Hepatocyte (in vitro differentiated cells): ENCODE results near the gene ARID3A. TPM values are rescaled to one million over a fixed set of nuclear protein-coding genes. Genes with fewer than 3 reads are reported as not detected.

Source experiments
- DNase-seq: peaks from one replicate; pipeline ENCODE4 v3.0.0-alpha.2; 2016; ENCODE audit warnings: low spot score
- H2AFZ ChIP-seq: fragments of 200-600 bp; sonication (generic); 2 replicates; pipeline ENCODE4 v1.6.0; 2016; ENCODE audit warnings: antibody characterized with exemption, mild to moderate bottlenecking
- H3K27ac ChIP-seq: fragments of 200-600 bp; sonication (generic); 2 replicates; pipeline ENCODE4 v1.5.1; 2016; ENCODE audit warnings: mild to moderate bottlenecking
- H3K27me3 ChIP-seq: fragments of 200-600 bp; sonication (generic); 2 replicates; pipeline ENCODE4 v1.6.1; 2016
- H3K36me3 ChIP-seq: fragments of 200-600 bp; sonication (generic); replicated peaks from 2 replicates; pipeline ENCODE4 v1.5.1; 2016; ENCODE audit warnings: low read depth; ENCODE audit not compliant: insufficient read depth
- H3K4me1 ChIP-seq: fragments of 200-600 bp; sonication (generic); 2 replicates; pipeline ENCODE4 v1.5.1; 2016; ENCODE audit warnings: mild to moderate bottlenecking, moderate library complexity; ENCODE audit not compliant: insufficient read depth
- H3K4me2 ChIP-seq: fragments of 200-600 bp; sonication (generic); 2 replicates; pipeline ENCODE4 v1.6.0; 2016
- H3K4me3 ChIP-seq: fragments of 200-600 bp; sonication (generic); 2 replicates; pipeline ENCODE4 v1.5.1; 2016; ENCODE audit warnings: mild to moderate bottlenecking
- H3K79me2 ChIP-seq: fragments of 200-600 bp; sonication (generic); 2 replicates; pipeline ENCODE4 v1.6.0; 2017; ENCODE audit warnings: mild to moderate bottlenecking
- H3K9me2 ChIP-seq: fragments of 200-600 bp; sonication (generic); replicated peaks from 2 replicates; pipeline ENCODE4 v1.6.0; 2017; ENCODE audit warnings: mild to moderate bottlenecking; ENCODE audit not compliant: insufficient read depth
- H3K9me3 ChIP-seq: fragments of 200-600 bp; sonication (generic); 2 replicates; pipeline ENCODE4 v1.5.1; 2016; ENCODE audit warnings: low read depth, mild to moderate bottlenecking
- H4K20me1 ChIP-seq: fragments of 200-600 bp; sonication (generic); 2 replicates; pipeline ENCODE4 v1.6.0; 2016; ENCODE audit warnings: mild to moderate bottlenecking; ENCODE audit not compliant: insufficient read depth, poor library complexity, severe bottlenecking
- EZH2 ChIP-seq: fragments of 200-600 bp; sonication (generic); IDR thresholded peaks from 2 replicates; pipeline ENCODE4 v1.6.1; 2016; ENCODE audit warnings: antibody characterized with exemption, mild to moderate bottlenecking, borderline replicate concordance
- EZH2phosphoT487 ChIP-seq: fragments of 200-600 bp; sonication (generic); IDR thresholded peaks from one replicate; pipeline ENCODE4 v1.6.1; 2018; ENCODE audit warnings: antibody characterized with exemption, mild to moderate bottlenecking, low read depth, moderate library complexity; ENCODE audit not compliant: unreplicated experiment, severe bottlenecking
- WGBS: methylation state at CpG from one replicate; pipeline ENCODE4 v1.1.6; 2016; ENCODE audit warnings: low lambda C conversion rate; ENCODE audit errors: missing lambda C conversion rate; 5-methylcytosine and 5-hydroxymethylcytosine counted together
- polyA plus RNA-seq: library from polyadenylated mRNA; unstranded; fragments of >200 nt; fragmentation: Nextera tagmentation; extraction: Ambion mirVana; gene quantifications from 2 replicates; pipeline ENCODE4 v1.2.1, GENCODE V29; 2016
- total RNA-seq: library from RNA; depleted of rRNA; stranded (reverse); fragments of >200 nt; gene quantifications from 2 replicates; pipeline ENCODE4 v1.2.3, GENCODE V29; 2014
- TF ChIP-seq, protein P1 (sequence below): fragments of 200-600 bp; sonication (generic); IDR thresholded peaks from 2 replicates; pipeline ENCODE4 v1.5.1; 2016; ENCODE audit warnings: antibody characterized with exemption, mild to moderate bottlenecking; ENCODE audit not compliant: poor library complexity

The ARID3A gene
- total and polyA plus RNA-seq, 2 experiments from 2014 or later, result 122 to 180 TPM

- no peak overlapping the region for H3K4me2 ChIP-seq
- H2AFZ ChIP-seq, result no peak overlapping the region
- H3K27ac ChIP-seq, result no peak overlapping the region
- no peaks in the 10 kb centered on the region for H3K9me3 ChIP-seq
- peaks cover 4% of the 10 kb centered on the region for H3K27me3 ChIP-seq
- H3K9me2 ChIP-seq, result no peaks in the 10 kb centered on the region
- H3K4me3 ChIP-seq, result no peak overlapping the region
- WGBS, result 95% methylated on average over 23 of the region's 23 CpGs
- no peak for DNase-seq
- TF ChIP-seq EZH2 (no peak), EZH2phosphoT487 (no peak)
- TF ChIP-seq, protein P1, sequence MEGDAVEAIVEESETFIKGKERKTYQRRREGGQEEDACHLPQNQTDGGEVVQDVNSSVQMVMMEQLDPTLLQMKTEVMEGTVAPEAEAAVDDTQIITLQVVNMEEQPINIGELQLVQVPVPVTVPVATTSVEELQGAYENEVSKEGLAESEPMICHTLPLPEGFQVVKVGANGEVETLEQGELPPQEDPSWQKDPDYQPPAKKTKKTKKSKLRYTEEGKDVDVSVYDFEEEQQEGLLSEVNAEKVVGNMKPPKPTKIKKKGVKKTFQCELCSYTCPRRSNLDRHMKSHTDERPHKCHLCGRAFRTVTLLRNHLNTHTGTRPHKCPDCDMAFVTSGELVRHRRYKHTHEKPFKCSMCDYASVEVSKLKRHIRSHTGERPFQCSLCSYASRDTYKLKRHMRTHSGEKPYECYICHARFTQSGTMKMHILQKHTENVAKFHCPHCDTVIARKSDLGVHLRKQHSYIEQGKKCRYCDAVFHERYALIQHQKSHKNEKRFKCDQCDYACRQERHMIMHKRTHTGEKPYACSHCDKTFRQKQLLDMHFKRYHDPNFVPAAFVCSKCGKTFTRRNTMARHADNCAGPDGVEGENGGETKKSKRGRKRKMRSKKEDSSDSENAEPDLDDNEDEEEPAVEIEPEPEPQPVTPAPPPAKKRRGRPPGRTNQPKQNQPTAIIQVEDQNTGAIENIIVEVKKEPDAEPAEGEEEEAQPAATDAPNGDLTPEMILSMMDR, result no peak
- H4K20me1 ChIP-seq, result no peaks in the 10 kb centered on the region
- H3K79me2 ChIP-seq, result no peaks in the 10 kb centered on the region
- no peaks in the 10 kb centered on the region for H3K4me1 ChIP-seq
- H3K36me3 ChIP-seq, result no peaks in the 10 kb centered on the region
These were observed 64.9 kb downstream of the ARID3A start for GRCh38 chr19:990746-991145.

- no peaks in the 10 kb centered on the region for H4K20me1 ChIP-seq
- peaks cover 8% of the 10 kb centered on the region for H3K27me3 ChIP-seq
- no peaks in the 10 kb centered on the region for H3K9me2 ChIP-seq
- H3K4me3 ChIP-seq, result no peak overlapping the region
- H3K36me3 ChIP-seq, result no peaks in the 10 kb centered on the region
- no peak overlapping the region for H3K27ac ChIP-seq
- peaks cover 6% of the 10 kb centered on the region for H3K4me1 ChIP-seq
- WGBS, result 97% methylated on average over 16 of the region's 47 CpGs
- no peak overlapping the region for H2AFZ ChIP-seq
- DNase-seq, result no peak
- no peak overlapping the region for H3K4me2 ChIP-seq
- H3K9me3 ChIP-seq, result no peaks in the 10 kb centered on the region
- H3K79me2 ChIP-seq, result no peaks in the 10 kb centered on the region
- TF ChIP-seq, protein P1, result no peak
- TF ChIP-seq EZH2, result no peak
These were observed 65.5 kb downstream of the ARID3A start for GRCh38 chr19:991174-991931.

DNA sequence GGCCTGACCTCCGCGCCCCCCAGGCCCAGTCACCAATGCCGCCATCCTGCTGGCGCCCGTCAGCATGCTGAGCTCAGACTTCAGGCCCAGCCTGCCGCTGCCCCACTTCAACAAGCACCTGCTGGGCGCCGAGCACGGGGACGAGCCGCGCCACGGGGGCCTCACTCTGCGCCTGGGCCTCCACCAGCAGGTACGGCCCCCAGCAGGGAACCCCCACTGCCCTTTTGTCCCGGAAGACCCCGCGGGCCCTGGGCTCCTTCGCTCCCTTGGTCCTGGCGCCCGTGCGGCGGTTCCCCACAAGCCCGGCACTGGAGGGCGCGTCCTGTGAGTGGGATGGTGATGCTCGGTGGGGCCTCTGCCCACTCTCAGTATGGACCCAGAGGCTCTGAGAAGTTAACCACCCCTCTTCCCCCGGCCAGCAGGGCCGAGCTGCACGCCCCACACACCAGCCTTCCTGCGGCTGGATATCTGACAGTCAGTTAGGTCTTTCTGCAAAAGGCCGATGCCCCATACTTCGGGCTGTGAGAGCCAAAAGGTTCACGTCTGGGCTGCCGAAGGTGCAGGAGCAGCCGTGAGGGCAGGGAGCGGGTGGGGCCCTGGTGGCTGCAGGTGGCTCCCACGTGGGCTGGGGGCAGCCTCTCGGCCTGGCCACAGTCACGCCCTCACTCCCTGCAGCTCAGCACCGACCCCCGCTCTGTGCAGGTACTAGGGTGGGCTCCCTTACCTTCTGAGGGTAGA is 66.3 kb downstream of the ARID3A start:
- H3K4me1 ChIP-seq, result peaks cover 11% of the 10 kb centered on the region
- WGBS, result 94% methylated on average over 34 of the region's 42 CpGs
- no peaks in the 10 kb centered on the region for H3K9me3 ChIP-seq
- no peak for TF ChIP-seq EZH2phosphoT487
- H3K4me3 ChIP-seq, result no peak overlapping the region
- no peak overlapping the region for H3K27ac ChIP-seq
- H3K4me2 ChIP-seq, result no peak overlapping the region
- H3K9me2 ChIP-seq, result no peaks in the 10 kb centered on the region
- DNase-seq, result no peak
- no peaks in the 10 kb centered on the region for H3K36me3 ChIP-seq
- no peaks in the 10 kb centered on the region for H3K79me2 ChIP-seq
- H4K20me1 ChIP-seq, result no peaks in the 10 kb centered on the region
- peaks cover 15% of the 10 kb centered on the region for H3K27me3 ChIP-seq
- no peak overlapping the region for H2AFZ ChIP-seq

DNA sequence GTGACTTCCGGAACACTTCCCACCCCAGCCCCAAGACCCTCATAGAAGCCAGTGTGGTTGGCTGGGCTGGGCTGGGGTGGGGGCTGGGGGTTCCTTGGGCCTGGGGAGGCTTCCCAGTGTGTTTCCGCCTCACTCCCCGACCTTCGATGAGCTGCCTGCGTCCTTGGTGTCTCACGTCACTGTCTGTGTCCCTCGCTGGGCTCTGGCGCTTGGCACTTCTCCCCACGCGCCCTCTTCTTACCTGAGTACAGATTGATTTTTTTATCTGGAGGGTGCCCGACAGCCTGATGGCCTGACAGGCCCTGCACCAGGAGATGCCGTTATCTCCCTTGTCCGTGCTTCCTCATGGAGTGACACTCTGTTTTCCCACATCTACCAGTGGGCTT is 66.8 kb downstream of the ARID3A start:
- Histone ChIP-seq H3K36me3 (no peaks in the 10 kb centered on the region), H3K27me3 (peaks cover 21% of the 10 kb centered on the region), H4K20me1 (no peaks in the 10 kb centered on the region), H3K4me3 (no peak overlapping the region), H3K27ac (no peak overlapping the region), H3K4me1 (peaks cover 11% of the 10 kb centered on the region), H3K9me3 (no peaks in the 10 kb centered on the region), H2AFZ (no peak overlapping the region), H3K9me2 (no peaks in the 10 kb centered on the region), H3K79me2 (no peaks in the 10 kb centered on the region), H3K4me2 (no peak overlapping the region)
- TF ChIP-seq EZH2 (no peak), EZH2phosphoT487 (no peak)
- TF ChIP-seq, protein P1, result no peak
- WGBS, result 95% methylated on average over 10 of the region's 13 CpGs
- no peak for DNase-seq
